Fibroblast of peridontal ligament (primary cell): ENCODE measurements around the gene CYP39A1.
A peak's percentile ranks its signal among the peaks of the same experiment; 100 is the strongest.

ENCODE experiments used
- DNase-seq: peaks from one replicate; pipeline ENCODE4 v3.0.0-alpha.2; 2010; ENCODE audit errors: extremely low read depth

Gene CYP39A1, protein sequence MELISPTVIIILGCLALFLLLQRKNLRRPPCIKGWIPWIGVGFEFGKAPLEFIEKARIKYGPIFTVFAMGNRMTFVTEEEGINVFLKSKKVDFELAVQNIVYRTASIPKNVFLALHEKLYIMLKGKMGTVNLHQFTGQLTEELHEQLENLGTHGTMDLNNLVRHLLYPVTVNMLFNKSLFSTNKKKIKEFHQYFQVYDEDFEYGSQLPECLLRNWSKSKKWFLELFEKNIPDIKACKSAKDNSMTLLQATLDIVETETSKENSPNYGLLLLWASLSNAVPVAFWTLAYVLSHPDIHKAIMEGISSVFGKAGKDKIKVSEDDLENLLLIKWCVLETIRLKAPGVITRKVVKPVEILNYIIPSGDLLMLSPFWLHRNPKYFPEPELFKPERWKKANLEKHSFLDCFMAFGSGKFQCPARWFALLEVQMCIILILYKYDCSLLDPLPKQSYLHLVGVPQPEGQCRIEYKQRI

DNA sequence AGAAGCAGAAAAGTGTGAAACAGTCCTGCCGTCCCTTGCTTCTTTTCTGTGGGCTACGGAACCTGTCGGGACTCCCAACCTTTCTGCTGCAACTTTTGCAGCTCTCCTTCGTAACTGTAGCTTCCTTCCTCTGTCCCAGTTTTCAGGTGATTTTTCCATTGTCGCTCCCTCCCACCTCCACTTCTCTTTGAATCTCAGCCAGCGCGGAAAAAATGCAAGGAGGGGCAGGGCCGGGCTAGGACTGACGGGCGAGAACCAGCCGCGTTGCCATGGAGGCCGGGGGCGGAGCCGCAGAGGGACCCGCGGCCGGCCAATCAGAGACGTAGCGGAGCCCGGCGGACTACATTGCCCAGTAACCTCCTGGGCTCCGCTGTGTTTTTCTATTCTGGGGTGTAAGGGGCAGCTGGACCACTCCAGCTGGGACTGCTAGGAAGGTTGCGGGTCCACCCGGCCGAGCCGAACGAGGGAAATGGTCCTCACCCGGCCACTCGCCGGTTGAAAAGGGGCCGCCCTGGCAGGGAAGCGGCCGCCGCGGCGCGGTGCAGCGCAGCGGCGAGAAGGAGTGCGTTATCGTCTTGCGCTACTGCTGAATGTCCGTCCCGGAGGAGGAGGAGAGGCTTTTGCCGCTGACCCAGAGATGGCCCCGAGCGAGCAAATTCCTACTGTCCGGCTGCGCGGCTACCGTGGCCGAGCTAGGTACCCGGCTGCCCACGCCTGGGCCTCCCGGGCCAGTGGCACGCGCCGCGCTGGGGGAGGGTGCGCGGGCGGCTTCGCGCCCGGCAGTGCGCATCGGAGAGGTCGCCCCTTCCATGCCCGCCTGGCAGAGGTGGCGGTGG, at the start of gene CYP39A1, which contains the start of gene SLC25A27:
TSS of gene CYP39A1 (minus strand) at position 216 of the 836 bp plus-strand sequence. CDS start 236 bp downstream, outside the sequence.
TSS of gene SLC25A27 (plus strand) at position 373 of the 836 bp plus-strand sequence. CDS start at position 591, 218 bp downstream.
- peak; percentile 74 for DNase-seq

GRCh38 chr6:46699970-46700369, 47.4 kb upstream of the CYP39A1 start:
- DNase-seq = no peak

- DNase-seq = no peak
These were observed 38.4 kb upstream of the CYP39A1 start for GRCh38 chr6:46690911-46691451.

GRCh38 chr6:46690141-46690755, 37.6 kb upstream of the CYP39A1 start:
- no peak for DNase-seq

GRCh38 chr6:46689657-46690056, 37.0 kb upstream of the CYP39A1 start:
- DNase-seq = no peak

GRCh38 chr6:46688966-46689335, 36.3 kb upstream of the CYP39A1 start:
- DNase-seq = no peak

- no peak for DNase-seq
These were observed 35.7 kb upstream of the CYP39A1 start for GRCh38 chr6:46688117-46688965.

DNA sequence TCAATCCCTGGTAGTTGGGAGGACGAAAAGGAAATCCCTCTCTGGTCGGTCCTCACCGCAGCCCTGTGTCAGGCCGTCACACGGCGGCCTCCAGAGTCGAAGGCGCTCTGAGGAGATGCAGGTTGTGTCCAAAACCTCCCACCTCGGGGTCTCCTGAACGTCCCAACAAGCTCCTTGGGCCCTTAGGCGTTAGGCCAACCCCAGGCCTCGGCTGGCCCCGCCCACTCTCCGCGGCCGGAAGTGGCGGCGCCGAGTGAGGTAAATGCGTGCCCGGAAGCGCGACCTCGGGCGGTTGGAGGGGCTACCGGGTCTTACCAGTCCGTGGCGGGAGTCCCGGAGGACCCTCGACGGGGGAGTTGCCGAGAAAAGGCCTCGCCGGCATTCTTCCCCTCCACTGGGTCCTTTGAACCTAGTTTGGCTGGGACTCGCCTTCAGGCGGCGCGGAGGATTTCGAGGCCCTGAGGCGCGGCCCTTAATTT, 35.0 kb upstream of the CYP39A1 start, which contains the start of gene TDRD6:
TSS of gene TDRD6 (plus strand) at position 267 of the 479 bp plus-strand sequence. CDS start 244 bp downstream, outside the sequence.
- no peak for DNase-seq

DNA sequence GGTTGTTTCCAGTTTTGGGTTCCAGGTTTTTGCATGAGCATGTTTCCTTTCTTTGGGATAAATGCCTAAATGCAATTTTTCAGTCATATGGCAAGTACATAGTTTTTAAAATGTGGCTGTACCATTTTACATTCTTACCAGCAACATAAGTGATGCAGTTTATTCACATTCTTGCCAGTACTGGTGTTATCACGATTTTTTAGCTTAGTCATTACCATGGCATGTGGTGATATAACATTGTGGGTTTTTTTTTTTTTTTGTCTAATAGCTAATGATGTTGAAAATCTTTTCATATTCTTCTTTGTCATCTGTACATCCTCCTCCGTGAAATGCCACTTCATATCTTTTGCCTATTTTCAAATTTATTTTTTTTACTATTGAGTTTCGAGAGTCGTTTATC, 32.2 kb upstream of the CYP39A1 start:
- peak; percentile 27 for DNase-seq

DNA sequence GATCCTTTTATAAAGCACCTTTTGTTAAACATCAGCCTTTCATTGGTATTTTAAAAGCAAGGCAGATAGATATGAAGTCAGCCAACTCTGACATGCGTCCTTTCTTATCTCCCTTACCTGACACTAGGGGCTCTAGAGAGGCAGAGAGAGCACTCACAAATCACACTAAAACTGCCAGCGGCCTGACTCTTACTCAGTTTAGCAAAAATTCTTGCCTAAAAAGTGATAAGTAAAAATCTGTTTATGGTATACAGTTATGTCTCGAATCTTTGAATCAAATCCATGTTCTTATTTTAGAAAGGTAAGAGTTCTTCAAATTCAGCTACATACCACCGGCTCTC, 24.7 kb upstream of the CYP39A1 start:
- DNase-seq = no peak

DNA sequence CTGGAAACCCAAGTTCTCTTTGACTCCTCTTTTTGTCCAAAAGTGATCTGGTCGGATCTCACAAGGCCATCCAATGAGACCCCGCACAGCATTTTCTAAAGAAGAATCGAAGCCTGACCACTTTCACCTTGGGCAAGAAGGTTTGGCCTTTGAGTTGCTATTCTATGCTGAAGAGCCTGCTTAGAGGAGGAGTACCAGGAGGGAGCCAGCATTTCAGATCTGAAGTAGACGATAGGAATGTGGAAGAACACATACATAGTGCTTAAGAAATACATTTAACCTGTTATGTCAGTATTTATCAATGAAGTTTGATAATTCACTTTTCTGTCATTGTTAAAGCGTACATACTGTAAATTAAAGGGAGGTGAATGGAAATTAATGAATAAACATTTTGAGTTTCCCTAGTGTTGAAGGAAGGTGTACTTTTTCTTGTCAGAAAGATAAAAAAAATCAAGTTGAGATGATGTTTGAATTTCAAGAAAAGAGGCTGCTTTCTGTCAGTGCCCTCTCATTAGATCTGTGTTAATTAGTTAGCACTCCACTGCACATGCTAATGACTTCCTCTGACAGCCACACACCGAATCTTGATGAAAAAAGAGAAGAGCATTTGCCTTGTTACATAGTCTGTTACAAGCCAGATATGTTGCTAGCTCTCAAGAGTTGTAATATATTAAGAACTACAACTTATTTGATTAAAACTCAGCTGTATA, 24.1 kb upstream of the CYP39A1 start:
- DNase-seq = no peak

DNA sequence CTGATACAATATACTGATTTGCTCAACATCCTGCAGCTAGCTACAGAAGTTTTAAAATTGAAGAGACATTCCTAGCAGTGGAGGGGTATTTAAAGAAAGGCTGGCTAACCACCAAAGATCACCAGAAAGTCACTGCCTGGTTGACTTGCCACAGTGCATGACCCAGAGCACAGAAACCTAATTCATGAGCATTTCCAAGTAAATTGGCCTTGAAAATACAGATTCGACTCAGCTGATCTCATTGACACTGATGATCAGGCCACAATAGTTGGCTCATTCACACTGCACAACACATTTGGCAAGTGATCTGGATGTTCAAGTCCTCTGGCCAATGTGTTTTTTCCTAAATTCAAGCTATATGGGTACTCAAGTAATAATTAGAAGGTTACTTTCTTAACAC, 21.8 kb upstream of the CYP39A1 start:
- DNase-seq = no peak

- no peak for DNase-seq
These were observed 14.8 kb upstream of the CYP39A1 start for GRCh38 chr6:46667377-46667776.

DNA sequence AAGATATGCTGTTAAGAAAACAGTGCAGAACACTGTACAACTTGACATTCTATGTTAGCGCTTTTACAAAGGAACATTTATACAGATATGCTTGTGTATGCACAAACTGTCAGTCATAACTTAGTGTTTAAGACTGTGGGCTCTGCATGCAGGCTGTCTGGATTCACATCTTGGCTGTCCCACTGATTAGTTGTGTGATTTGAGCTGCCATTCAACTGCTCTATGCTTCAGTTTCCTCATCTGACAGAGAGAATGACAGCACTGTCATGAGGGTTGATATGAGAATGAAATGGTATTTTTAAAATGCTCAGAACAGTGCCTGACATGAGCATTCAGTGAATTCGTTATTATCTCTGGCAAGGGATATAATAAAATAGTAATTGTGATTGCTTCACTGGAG, 8.9 kb upstream of the CYP39A1 start:
- no peak for DNase-seq

DNA sequence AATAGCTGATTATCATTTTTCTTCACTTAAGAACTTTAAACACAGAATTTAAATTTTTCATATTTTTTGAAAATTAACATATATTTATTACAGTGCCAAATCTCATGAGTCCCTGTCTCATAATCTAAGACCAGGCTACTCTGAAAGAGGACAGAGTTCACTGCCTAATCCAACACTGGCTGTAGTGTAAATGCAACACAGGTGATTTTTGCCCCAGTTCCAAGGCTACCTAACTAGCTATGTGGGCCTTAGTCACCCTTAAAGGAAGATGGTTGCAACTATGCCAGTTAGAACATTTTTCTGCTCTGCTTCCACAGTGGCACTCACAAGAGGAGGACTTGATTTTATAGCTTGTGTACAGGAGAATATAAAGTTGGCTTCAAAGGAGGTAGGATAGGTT, 5.0 kb upstream of the CYP39A1 start:
- no peak for DNase-seq

DNA sequence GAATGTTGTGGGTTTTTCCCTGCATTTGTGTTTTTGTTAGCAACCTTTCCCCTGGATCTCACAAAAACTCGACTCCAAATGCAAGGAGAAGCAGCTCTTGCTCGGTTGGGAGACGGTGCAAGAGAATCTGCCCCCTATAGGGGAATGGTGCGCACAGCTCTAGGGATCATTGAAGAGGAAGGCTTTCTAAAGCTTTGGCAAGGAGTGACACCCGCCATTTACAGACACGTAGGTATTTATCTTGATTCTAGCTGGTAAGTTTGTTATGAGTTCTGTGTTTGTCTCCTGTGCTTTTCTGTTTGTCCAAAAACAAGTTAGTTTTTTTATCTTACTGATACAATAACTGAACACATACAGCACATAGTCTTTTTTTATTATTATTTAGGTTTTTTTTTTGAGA, 3.2 kb upstream of the CYP39A1 start:
- no peak for DNase-seq

DNA sequence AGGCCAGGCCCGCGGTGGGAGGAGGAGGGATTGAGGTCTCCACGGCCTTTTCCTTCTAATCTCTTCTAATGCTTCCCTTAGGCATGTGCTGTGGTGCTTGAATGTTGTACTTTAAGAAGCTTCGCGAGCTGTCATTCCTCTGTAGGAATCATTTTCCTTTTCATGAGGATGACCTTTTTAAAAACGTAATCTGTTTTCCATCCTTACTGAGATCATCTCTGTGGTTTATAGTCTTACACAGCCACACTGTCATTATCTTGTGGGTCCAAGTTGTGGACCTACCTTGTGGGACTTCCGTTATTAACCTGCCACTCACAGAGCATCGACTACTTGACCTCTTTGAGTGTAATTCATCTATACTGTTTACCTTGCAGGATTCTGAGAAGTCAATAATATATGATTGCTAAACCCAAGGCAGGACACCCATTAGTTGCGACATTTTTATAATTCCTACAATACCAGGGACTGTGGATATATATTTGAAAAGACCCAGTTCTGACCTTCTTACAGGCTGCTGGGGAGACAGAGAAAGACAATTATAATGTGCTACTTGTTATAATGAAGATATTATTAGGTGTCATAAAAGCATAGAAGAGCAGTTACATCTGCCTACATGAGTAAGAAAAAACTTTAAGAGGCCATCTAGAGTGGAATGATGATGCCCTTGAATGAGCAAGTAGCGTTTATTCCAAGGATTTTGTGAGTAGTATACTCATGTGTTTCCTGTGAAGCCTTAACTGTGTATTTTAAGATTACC, 999 bp upstream of the CYP39A1 start:
- DNase-seq = peak; percentile 25

DNA sequence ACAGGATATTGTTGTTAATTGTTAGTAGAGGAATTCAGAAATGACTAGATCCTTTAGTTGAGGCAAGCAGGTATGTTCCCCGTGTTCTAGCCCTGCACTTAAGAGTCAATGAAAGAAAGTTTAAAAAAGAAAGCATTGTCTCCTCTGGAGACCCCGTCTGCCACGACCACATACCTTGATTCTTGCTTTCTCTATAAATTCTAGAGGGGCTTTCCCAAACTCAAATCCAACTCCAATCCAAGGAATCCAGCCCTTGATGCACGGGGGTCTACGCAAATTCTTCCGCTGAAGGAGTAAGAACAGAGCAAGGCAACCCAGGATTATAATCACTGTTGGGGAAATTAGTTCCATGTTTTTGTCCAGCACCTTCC, 401 bp downstream of the CYP39A1 start:
- no peak for DNase-seq

GRCh38 chr6:46651816-46652215, 802 bp downstream of the CYP39A1 start:
- peak; percentile 6 for DNase-seq
